ENCODE results near the gene SSTR5.
"Not testable (repeated sequence)": the region's sequence is repeated elsewhere in the genome, so short reads cannot be mapped to it uniquely, and the experiment has no call there.

SSTR5 gene

DNA sequence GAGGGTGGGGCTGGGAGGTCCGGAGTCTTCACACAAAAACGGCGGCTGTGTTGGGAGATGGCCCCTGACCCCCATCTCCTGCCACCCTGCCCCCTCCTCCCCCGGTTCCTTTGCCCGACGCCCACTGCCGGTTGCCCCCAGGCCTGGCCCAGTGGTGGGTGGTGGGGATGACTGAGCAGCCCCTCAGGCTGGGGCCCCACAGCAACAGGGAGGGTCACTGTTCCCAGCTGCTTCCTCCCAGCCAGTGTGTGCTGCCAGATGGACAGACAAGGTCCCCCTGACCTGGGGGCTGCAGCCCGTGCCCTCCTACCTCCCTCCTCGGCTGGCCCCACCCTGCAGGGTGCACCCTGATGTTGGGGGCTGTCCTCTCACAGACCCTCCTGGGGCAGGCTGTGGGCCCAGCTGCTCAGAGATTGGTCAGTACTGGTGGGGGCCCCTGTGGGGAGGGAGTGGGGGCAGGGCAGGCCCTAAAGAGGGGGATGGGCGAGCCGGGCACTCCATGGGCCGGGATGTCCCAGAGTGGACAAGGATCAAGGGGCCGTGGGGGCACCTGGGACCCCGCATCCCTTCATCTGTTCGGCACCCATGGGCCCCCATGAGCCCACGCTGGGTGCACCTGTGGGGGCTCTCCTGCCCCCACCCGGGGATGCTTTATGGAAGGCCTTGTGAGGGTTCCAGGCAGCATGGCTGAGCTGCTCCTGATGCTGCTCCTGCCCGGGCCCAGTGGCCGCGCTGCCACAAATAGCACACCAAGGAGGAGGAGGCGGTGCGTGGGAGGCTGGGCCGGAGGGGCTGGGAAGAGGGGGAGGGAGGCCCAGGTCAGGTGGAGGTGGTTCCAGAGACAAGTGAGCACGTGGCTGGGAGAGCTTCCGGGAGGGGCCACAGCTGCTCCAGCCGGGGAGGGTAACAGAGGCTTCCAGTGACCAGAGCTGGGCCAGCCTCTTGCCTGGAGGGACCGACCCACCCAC lies 18.4 kb downstream of the SSTR5 start:
- DNase-seq (ENCODE audit: low spot score): no peak

GRCh38 chr16:1091992-1092552 lies 19.5 kb downstream of the SSTR5 start:
- DNase-seq (ENCODE audit: low spot score): no peak

DNA sequence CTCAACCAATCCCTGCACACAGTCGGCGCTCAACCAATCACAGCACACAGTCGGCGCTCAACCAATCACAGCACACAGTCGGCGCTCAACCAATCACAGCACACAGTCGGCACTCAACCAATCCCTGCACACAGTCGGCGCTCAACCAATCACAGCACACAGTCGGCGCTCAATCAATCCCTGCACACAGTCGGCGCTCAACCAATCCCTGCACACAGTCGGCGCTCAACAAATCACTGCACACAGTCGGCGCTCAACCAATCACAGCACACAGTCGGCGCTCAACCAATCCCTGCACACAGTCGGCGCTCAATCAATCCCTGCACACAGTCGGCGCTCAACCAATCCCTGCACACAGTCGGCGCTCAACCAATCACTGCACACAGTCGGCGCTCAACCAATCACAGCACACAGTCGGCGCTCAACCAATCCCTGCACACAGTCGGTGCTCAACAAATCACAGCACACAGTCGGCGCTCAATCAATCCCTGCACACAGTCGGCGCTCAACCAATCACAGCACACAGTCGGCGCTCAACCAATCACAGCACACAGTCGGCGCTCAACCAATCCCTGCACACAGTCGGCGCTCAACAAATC lies 20.2 kb downstream of the SSTR5 start:
- DNase-seq (ENCODE audit: low spot score): not testable (repeated sequence)

GRCh38 chr16:1093284-1094123 lies 21.0 kb downstream of the SSTR5 start:
- DNase-seq (ENCODE audit: low spot score): no peak

DNA sequence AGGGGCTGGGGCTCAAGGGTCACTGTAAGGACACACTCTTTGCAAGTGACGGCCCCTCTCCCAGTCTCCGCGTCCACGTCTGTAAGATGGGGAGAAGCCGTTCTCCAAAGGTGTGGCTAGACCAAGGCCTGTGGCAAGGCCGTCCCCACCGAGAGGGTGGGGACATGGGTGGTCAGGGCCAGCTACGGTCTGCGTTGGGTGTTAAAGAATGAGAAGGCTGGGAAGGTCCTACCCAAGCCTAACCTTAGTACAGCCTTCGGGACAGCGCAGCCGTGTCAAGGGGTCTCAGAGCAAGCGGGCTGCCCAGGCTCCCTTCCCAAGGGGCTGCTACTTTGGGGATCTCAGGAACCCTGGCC lies 21.6 kb downstream of the SSTR5 start:
- DNase-seq (ENCODE audit: low spot score): no peak

DNA sequence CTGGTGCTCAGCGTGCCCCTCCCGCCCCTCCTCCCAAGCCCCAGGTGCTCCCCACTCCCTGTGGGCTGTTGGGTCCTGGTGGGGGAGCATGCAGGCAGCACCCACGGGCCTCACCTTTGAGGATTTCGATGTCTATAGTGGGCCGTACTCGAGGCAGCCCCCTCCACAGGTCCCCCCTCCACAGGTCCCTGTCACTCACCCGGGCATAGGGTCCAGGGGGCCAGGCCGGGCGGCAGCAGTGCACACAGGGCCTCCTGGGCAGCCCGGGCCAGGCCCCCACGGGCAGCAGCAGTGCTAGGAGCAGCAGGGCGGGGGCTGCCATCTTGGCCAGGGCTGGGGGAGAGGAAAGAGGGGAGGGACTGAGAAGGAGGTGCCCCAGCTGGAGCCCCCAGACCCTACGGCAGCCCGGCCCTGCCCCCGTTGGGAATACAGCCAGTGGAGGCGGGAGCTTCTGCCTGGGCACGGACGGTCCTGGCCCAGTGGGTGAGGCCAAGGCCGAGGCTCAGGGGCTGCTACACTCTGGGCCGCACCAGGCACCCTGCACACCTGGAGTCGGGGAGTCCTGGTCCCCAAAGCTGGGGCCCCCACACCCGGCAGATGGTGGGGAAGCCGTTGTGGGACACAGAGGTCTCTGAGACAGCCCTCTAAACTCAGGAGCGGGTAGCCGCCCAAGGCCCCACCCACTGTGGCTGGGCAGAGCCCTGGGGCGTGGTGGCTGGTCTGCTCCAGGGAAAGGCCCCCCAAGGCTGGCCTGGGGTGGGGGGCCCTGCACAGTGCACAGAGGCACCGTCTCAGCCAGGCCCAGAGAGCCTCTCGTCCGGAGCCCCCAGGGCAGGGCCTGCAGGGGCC lies 22.3 kb downstream of the SSTR5 start:
- no peak for DNase-seq (ENCODE audit: low spot score)

- DNase-seq (ENCODE audit: low spot score): no peak
Observed at GRCh38 chr16:1095450-1096168, 23.1 kb downstream of the SSTR5 start.

DNA sequence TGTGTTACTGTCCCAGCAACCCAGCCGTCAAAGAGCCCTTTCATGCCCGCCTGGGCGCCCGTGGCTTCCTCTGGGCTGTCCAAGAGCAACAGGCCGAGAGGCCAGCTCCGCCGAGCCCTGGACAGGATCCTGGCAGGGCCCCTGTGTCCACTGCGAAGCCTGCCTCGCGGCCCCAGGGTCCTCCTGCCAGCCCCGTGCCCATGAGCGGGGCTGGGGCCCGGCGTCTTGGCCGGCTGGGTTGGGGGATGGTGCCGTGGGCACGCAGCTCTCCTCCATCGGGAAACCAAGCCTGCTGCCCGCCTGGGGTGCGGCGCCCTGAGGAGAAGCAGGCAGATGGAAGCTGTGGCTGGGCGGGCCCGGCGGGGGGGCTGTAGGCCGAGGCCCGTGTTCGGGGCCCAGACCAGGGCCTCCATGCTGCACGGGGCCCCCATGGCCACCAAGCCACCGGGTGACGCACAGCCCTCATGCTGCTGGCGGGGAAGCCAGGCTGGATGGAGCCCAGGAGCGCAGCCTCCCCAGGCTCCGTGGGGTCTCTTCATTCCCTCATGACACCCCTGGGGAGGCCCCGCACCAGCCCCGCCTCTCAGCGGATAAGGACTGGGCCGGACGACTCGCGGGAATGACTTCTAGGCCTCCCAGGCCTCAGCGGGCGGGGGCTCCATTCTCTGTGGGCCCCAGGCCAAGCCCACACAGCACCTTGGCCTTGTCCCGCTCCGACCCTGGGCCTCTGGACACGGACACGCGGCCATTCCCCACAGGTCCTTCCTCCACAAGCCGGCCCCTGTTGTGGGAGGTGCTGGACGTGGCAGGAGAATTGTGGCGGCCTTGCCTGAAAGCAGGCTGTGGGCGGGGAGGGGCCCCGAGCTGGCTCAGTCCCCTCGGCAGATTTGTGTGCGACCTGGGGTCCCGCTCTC lies 23.9 kb downstream of the SSTR5 start, which contains the start of gene C1QTNF8:
C1QTNF8 (minus strand) TSS at position 76 of the 914 bp plus-strand sequence. CDS start 1,322 bp downstream, outside the sequence.
- DNase-seq (ENCODE audit: low spot score): no peak

DNA sequence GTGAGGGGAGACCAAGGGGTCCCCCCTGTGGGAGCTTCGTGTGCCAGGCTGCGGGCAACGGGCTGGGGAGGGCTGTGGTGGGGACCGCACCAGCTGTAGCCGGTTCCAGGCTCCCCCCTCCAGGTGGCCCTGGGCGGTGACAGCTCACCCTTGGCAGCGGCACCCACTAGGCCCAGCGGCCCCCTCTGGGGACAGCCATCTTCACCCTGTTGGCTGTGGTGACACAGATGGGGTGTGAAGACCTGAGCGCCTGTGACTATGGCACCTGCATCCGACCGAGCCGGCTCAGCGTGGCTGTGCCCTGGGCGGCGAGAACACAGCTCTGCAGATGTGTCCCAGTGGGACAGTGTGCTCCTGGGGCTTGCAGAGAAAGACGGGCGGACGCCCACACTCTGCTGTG lies 24.6 kb downstream of the SSTR5 start:
- no peak for DNase-seq (ENCODE audit: low spot score)

DNA sequence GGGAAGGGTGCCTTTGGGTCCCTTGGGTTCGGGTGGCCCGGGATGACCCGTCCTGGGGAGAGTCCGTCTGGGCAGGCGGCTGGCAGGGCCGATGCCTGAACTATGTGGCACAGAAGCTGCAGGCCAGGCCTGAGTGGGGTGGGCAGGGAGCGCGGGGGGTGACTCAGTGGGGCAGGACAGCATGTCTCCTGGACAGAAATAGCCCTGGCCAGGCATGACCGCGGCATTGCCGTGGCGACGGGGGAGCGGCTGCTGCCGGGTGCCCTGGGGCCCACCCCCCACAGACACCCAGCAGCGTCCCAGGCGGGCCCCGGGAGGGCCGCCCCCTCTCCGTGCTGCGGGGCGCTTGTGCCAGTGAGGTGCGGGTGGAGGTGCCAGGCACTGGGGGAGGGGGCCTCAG lies 25.3 kb downstream of the SSTR5 start:
- no peak for DNase-seq (ENCODE audit: low spot score)

DNA sequence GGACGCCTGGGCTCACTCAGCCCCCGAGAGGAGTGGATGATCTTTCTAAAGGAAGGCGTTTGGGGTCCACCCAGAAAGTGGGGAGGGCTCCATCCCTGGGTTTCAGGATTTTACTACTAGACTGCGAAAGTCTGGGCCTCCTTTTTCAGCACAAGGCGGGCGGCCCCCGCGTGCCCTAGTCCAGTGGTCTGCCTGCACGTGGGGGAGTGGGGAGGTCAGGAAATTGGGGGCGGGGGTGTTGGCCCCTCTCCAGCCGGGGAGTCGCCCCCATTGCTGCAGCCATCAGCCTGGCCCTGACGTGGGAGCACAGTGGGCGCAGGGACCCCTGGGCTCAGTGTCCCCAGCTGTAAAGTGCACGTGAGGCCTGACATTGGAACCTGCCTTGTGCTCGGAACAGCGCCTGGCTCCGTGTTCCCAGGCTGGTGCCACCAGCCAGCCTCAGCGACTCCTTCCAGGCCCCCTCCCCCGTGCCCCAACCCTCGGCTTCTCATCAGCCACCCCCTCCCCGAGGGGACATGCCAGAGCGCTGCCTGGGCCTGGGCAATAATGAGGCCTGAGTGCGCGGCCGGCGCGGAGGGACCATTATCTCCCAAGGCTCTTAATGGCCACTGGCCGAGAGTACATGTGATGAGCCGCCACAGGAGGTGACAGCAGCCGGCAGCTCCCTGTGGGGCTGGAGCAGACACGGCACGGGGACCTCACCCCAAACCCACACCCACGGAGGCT lies 25.9 kb downstream of the SSTR5 start:
- DNase-seq (ENCODE audit: low spot score): no peak

DNA sequence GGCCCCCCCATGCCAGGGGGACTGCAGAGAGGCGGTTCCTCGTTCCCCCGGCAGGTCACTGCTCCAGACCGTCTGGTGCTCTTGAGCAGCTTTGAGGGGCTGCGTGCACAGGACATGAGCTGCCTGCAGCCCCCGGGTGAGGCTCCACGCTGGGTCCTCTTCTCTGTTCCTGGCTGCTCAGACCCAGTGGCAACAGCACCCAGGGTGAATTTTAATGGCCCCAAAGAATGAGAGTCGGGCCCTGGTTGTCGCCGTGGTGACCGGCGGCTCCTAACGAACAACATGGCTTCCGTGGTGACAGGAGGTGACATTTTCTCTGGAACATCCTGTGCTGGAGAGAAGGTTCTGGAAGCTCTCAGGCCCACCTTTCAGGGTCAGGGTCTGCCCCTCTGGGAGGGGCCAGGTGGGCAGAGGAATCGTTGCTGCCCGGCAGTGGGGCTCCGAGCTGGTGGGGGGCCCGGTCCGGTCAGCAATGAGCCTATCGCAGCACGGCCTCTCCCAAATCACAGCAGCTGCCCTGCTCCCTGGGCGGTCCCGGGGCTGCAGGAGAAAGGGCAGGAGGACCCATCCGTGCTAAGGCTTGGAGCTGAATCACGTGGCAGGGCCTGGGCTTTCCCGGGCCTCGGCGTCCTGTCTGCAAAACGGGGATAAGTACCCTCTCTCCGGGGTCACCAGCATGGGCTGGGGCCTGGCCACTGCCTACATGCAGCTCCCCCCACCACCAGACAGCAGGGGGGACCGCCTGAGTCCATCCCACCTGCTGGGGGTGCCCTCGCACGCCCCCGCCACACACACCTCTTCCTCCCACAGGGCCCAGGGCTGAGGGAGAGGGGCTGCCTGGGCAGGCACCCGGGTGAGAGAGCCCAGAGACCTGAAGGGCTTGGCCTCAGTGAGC lies 26.9 kb downstream of the SSTR5 start:
- no peak for DNase-seq (ENCODE audit: low spot score)

GRCh38 chr16:1100084-1100800 lies 27.7 kb downstream of the SSTR5 start:
- DNase-seq (ENCODE audit: low spot score): no peak

DNA sequence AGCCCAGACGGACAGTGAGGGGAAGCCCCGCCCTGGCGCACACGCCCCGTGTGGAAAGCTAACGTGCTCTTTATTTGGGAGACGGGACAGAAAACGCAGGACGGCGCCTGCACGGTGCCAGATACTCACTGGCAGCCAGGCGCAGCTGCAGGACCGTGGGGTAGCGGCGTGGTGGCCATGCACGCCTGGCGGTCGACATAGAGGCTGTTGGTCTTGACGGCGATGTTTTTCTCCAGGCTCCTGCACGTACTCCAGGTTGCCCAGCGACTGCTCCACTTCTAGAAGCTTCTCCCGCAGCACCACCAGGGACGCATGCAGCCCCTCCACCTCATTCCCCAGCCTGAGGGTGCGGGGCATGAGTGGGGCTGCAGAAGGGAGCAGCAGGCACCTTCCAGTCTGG lies 28.6 kb downstream of the SSTR5 start:
- no peak for DNase-seq (ENCODE audit: low spot score)

DNA sequence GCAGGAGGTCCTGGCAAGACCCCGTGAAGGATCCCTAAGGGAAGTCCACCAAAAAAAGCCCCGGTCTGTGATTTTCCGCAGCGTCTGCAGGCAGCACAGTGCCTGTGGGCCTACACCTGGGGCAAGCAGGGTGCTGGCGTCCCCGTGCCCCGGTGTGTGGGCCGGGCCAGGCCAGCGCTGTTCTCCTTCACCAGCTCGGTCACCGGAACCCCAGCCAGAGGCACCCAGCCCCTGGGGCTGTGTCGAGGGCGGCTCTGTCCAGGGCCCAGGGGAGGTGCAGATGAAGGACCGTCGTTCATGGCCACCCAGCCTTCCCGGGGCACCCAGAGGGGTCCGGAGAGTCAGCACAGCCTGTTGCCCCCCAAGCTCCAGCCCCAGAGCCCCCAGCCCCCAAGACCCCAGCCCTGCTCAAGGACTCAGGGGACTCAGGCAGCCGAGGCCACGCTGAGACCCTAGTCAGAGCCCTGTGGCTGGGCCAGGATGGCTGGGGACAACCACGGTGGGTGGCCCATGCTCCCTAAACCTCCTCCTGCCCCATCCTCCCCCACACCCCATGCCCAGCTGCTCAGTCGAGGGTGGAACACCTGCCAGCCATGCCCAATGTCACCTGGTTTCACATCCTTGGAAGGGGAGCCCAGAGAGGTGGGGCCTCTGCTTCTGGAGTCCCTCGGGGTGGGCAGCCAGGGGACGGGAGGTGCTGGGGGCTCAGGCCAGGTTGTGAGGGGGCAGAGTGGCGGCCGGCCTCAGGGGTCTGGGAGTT lies 29.2 kb downstream of the SSTR5 start:
- no peak for DNase-seq (ENCODE audit: low spot score)

DNA sequence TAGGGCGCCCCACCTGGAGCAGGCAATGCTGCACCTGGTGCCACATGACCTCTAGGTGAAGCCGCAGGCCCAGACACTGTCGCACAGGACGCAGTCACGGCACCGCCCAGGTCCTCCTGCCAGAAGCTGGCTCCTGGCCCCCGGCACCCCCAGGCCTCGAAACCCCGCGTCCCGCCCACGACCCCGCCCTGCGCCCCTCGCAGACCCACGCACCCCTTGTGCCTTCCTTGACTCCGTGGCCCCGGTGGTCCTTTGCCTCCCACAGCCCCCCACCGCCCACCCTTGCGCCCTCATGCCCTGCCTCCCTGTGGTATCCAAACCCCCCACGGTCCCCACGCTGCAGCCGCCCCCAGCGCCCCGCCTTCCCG lies 29.8 kb downstream of the SSTR5 start:
- DNase-seq (ENCODE audit: low spot score): no peak

Data from HuH-7.5 (cell line).